Neutrophil (primary cell): ENCODE measurements around the gene ABHD17A.

Experiments
- H3K27ac ChIP-seq: fragments of 200-600 bp; sonication (generic); 2 replicates; pipeline ENCODE4 v1.5.1; 2016; ENCODE audit warnings: mild to moderate bottlenecking, moderate library complexity
- H3K27me3 ChIP-seq: fragments of 200-600 bp; sonication (generic); 2 replicates; pipeline ENCODE4 v1.6.0; 2016; ENCODE audit warnings: mild to moderate bottlenecking
- H3K36me3 ChIP-seq: fragments of 200-600 bp; sonication (generic); 2 replicates; pipeline ENCODE4 v1.5.1; 2017
- H3K4me1 ChIP-seq, 2 experiments: fragments of 200-600 bp in 1 of 2; sonication (generic) in 1 of 2; 1 replicate in 1 of 2; 2 replicates in 1 of 2; pipeline versions ENCODE4 v1.5.1 to v1.6.1; 2013 to 2016; ENCODE audit warnings: low read depth in 1 of 2, low read length in 1 of 2, mild to moderate bottlenecking in 1 of 2, moderate library complexity in 1 of 2; ENCODE audit not compliant: control insufficient read depth in 1 of 2, insufficient read depth in 1 of 2
- H3K4me3 ChIP-seq, 2 experiments: fragments of 200-600 bp in 1 of 2; sonication (generic) in 1 of 2; 1 replicate in 1 of 2; 2 replicates in 1 of 2; pipeline ENCODE4 v1.5.1; 2013 to 2016; ENCODE audit warnings: low read depth in 1 of 2, low read length in 1 of 2, mild to moderate bottlenecking in 1 of 2, moderate library complexity in 1 of 2
- H3K9me3 ChIP-seq: fragments of 200-600 bp; sonication (generic); 2 replicates; pipeline ENCODE4 v1.5.1; 2016
- TF ChIP-seq, protein P1 (sequence below): fragments of 200-600 bp; sonication (generic); IDR thresholded peaks from 2 replicates; pipeline ENCODE4 v1.5.1; 2016; ENCODE audit warnings: antibody characterized with exemption

Gene ABHD17A

GRCh38 chr19:1921825-1922224 lies 36.5 kb upstream of the ABHD17A start:
- Histone ChIP-seq H3K27ac (no peak overlapping the region), H3K27me3 (no peaks in the 10 kb centered on the region), H3K4me1 (no peaks in the 10 kb centered on the region), H3K4me3 (no peak overlapping the region), H3K9me3 (no peaks in the 10 kb centered on the region), H3K36me3 (peaks cover 32% of the 10 kb centered on the region)
- TF ChIP-seq, protein P1, sequence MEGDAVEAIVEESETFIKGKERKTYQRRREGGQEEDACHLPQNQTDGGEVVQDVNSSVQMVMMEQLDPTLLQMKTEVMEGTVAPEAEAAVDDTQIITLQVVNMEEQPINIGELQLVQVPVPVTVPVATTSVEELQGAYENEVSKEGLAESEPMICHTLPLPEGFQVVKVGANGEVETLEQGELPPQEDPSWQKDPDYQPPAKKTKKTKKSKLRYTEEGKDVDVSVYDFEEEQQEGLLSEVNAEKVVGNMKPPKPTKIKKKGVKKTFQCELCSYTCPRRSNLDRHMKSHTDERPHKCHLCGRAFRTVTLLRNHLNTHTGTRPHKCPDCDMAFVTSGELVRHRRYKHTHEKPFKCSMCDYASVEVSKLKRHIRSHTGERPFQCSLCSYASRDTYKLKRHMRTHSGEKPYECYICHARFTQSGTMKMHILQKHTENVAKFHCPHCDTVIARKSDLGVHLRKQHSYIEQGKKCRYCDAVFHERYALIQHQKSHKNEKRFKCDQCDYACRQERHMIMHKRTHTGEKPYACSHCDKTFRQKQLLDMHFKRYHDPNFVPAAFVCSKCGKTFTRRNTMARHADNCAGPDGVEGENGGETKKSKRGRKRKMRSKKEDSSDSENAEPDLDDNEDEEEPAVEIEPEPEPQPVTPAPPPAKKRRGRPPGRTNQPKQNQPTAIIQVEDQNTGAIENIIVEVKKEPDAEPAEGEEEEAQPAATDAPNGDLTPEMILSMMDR, result no peak

DNA sequence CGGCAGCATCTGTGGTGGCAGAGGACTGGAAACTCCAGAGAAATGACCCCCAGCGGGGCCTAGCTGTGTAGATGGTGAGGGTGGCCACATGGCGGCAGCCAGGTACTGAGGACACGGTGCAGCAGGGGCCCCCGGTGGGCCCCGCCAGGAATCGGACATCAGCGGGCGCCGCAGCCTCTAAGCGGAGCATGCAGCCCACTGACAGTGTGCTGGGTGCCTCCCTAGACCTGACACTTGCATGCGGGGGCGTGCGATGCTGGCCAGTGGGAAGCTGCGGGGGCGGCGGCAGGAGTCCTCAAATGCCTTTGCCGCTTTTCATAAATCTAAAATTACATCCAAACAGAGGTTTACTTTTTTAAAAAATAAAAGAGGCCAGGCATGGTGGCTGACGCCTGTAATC lies 36.0 kb upstream of the ABHD17A start:
- no peak overlapping the region for H3K27ac ChIP-seq
- TF ChIP-seq, protein P1, result no peak
- H3K36me3 ChIP-seq, result peaks cover 32% of the 10 kb centered on the region
- no peak overlapping the region for H3K4me3 ChIP-seq
- no peaks in the 10 kb centered on the region for H3K27me3 ChIP-seq
- H3K9me3 ChIP-seq, result no peaks in the 10 kb centered on the region
- H3K4me1 ChIP-seq, result no peaks in the 10 kb centered on the region

- TF ChIP-seq, protein P1, result no peak
- no peaks in the 10 kb centered on the region for H3K4me1 ChIP-seq
- H3K36me3 ChIP-seq, result peaks cover 32% of the 10 kb centered on the region
- H3K27ac ChIP-seq, result no peak overlapping the region
- H3K4me3 ChIP-seq, result no peak overlapping the region
- H3K9me3 ChIP-seq, result no peaks in the 10 kb centered on the region
- no peaks in the 10 kb centered on the region for H3K27me3 ChIP-seq
Measured at GRCh38 chr19:1920644-1921043, 35.3 kb upstream of the ABHD17A start.

GRCh38 chr19:1918975-1919374 lies 33.7 kb upstream of the ABHD17A start:
- no peaks in the 10 kb centered on the region for H3K9me3 ChIP-seq
- H3K4me3 ChIP-seq, result no peak overlapping the region
- TF ChIP-seq, protein P1, result no peak
- no peak overlapping the region for H3K27ac ChIP-seq
- H3K27me3 ChIP-seq, result no peaks in the 10 kb centered on the region
- H3K36me3 ChIP-seq, result peaks cover 23% of the 10 kb centered on the region
- no peaks in the 10 kb centered on the region for H3K4me1 ChIP-seq

DNA sequence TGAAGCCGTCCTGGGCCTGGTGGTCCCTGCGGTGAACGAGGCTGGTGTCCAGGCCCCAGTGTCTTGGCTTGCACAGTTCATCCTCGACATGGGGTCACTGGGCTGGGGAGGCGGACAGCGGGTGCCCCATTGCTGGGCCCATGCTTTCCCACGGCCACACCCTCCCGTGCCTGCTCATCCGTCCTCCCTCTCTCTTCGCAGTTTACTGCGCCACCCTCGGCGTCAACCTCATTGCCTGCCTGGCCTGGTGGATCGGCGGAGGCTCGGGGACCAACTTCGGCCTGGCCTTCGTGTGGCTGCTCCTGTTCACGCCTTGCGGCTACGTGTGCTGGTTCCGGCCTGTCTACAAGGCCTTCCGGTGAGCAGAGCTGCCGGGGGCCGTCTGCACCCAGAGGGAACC lies 32.6 kb upstream of the ABHD17A start:
- H3K27me3 ChIP-seq, result no peaks in the 10 kb centered on the region
- TF ChIP-seq, protein P1, result no peak
- peaks cover 22% of the 10 kb centered on the region for H3K36me3 ChIP-seq
- H3K4me1 ChIP-seq, result no peaks in the 10 kb centered on the region
- no peak overlapping the region for H3K27ac ChIP-seq
- H3K9me3 ChIP-seq, result no peaks in the 10 kb centered on the region
- H3K4me3 ChIP-seq, result no peak overlapping the region

GRCh38 chr19:1917146-1917545 lies 31.9 kb upstream of the ABHD17A start:
- H3K27ac ChIP-seq, result no peak overlapping the region
- H3K36me3 ChIP-seq, result peaks cover 22% of the 10 kb centered on the region
- no peaks in the 10 kb centered on the region for H3K27me3 ChIP-seq
- H3K4me3 ChIP-seq, result no peak overlapping the region
- TF ChIP-seq, protein P1, result no peak
- no peaks in the 10 kb centered on the region for H3K4me1 ChIP-seq
- no peaks in the 10 kb centered on the region for H3K9me3 ChIP-seq
